HEK293T (cell line): Measurements from ENCODE around the gene RGP1.

Experiments
- ARNT ChIP-seq: fragments of 450-650 bp; IDR thresholded peaks from 2 replicates; pipeline ENCODE4 v1.6.1; 2017; ENCODE audit warnings: mild to moderate bottlenecking
- BHLHE40 ChIP-seq: fragments of 450-650 bp; IDR thresholded peaks from 2 replicates; pipeline ENCODE4 v1.6.1; 2016; ENCODE audit warnings: mild to moderate bottlenecking, moderate library complexity, borderline replicate concordance
- HDGF ChIP-seq: fragments of 450-650 bp; IDR thresholded peaks from 2 replicates; pipeline ENCODE4 v1.6.1; 2017; ENCODE audit warnings: antibody characterized with exemption, borderline replicate concordance
- SP1 ChIP-seq: fragments of 450-650 bp; IDR thresholded peaks from 2 replicates; pipeline ENCODE4 v1.6.1; 2017
- SUZ12 ChIP-seq: fragments of 450-650 bp; IDR thresholded peaks from 2 replicates; pipeline ENCODE4 v1.6.1; 2016; ENCODE audit warnings: mild to moderate bottlenecking
- TARDBP ChIP-seq: fragments of 450-650 bp; IDR thresholded peaks from 2 replicates; pipeline ENCODE4 v1.6.1; 2016
- TF ChIP-seq, protein P1 (sequence below): fragments of 450-650 bp; IDR thresholded peaks from 2 replicates; pipeline ENCODE4 v1.6.1; 2016

- TF ChIP-seq SP1 (no peak), SUZ12 (no peak), HDGF (no peak), ARNT (no peak), BHLHE40 (no peak), TARDBP (no peak)
- TF ChIP-seq, protein P1, sequence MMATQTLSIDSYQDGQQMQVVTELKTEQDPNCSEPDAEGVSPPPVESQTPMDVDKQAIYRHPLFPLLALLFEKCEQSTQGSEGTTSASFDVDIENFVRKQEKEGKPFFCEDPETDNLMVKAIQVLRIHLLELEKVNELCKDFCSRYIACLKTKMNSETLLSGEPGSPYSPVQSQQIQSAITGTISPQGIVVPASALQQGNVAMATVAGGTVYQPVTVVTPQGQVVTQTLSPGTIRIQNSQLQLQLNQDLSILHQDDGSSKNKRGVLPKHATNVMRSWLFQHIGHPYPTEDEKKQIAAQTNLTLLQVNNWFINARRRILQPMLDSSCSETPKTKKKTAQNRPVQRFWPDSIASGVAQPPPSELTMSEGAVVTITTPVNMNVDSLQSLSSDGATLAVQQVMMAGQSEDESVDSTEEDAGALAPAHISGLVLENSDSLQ = no peak
Measured at GRCh38 chr9:35730486-35730854, 18.6 kb upstream of the RGP1 start.
